OCI-LY1 (cell line): ENCODE measurements around the gene CWF19L2.

ENCODE experiments used
- CTCF ChIP-seq: fragments of 200-600 bp; sonication (generic), shearing (Covaris generic); IDR thresholded peaks from 2 replicates; pipeline ENCODE4 v1.5.1; 2017; ENCODE audit warnings: mild to moderate bottlenecking, antibody characterized with exemption, low read length, moderate library complexity, mixed read lengths
- EZH2 ChIP-seq: fragments of 200-600 bp; sonication (generic), shearing (Covaris generic); IDR thresholded peaks from 2 replicates; pipeline ENCODE4 v1.8.0; 2017; ENCODE audit warnings: borderline replicate concordance, mixed run types, mild to moderate bottlenecking, antibody characterized with exemption, low read length, moderate library complexity, mixed read lengths

- TF ChIP-seq CTCF (no peak), EZH2 (no peak)
Measured at GRCh38 chr11:107501713-107502112, 44.1 kb upstream of the CWF19L2 start.
